Dedifferentiated amniotic fluid mesenchymal stem cell (primary cell): ENCODE measurements around the gene TMEM270.
A peak's percentile ranks its signal among the peaks of the same experiment; 100 is the strongest.
"Not testable (repeated sequence)": the region's sequence is repeated elsewhere in the genome, so short reads cannot be mapped to it uniquely, and the experiment has no call there.

Source experiments
- DNase-seq: peaks from one replicate; pipeline ENCODE4 v3.0.0-alpha.2; 2016; ENCODE audit errors: extremely low spot score

The TMEM270 gene

DNA sequence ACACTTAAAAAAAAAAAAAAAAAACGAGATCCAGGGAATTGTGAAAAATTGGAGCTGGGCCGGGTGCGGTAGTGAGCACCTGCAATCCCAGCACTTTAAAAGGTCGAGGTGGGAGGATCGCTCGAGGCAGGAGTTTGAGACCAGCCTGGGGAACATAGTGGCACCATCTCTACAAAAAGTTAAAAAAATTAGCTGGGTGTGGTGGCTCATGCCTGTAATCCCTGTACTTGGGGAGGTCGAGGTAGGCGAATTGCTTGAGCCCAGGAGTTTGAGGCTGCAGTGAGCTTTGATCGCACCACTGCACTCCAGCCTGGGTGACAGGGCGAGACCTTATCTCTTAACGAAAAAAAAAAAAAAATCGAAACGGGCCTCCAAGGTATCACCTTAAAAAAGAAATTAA, 28.2 kb upstream of the TMEM270 start:
- no peak for DNase-seq

DNA sequence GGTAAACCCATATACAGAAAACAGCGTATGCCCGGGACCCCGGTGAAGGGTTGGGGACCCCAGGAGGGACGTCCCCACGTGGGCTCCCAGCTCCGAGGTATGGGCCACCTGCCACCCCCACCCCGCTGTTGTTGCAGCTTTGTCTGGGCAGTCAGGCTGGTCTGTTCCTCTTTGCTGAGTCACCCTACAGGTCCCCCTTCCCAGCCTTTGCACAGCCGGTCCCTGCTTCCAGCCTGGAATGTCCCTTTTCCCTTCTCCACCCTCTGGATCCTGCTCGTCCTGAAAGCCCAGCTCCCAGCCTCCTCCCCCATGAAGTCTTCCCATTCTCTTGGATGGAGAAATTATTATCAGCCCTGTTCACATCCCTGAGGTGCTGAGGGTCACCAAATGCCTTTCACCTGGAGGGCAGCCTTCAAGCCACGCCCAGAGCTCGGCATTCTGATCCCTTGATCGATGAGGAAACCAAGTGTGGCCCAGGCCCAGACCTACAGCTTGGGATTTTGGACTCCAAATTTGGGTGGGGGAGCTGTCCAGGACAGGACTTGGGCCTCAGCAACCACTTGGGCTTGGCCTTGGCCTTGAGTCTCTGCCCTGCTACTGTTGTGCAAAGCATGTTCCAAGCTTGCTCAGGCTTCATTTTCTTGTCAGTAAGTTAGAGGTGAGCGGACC, 27.6 kb upstream of the TMEM270 start:
- no peak for DNase-seq

DNA sequence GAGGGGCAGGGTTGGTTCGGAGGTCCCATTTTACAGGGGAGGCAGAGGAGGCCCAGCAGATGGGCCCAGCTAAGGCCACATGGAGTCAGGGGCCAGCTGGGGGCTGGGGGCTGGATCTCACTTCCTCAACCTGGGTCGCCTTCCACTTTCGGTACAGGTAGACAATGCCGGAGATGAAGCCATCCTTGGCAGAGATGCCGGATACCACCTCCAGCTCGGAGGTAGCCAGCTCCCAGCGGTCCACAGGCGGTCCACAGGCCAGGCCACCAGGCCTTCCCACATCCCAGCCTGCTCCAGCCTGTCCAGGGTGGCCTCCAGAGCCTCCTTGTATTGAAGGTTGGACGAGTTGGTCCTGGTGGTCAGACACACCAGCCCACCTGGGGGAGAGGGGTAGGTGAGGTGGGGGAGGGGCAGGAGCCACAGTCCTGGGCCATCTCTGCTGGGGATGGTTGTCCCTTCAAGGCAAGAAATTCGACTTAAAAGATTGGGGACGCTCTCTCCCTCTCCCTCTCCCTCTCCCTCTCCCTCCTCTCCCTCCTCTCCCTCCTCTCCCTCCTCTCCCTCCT, 26.2 kb upstream of the TMEM270 start:
- DNase-seq, result no peak

DNA sequence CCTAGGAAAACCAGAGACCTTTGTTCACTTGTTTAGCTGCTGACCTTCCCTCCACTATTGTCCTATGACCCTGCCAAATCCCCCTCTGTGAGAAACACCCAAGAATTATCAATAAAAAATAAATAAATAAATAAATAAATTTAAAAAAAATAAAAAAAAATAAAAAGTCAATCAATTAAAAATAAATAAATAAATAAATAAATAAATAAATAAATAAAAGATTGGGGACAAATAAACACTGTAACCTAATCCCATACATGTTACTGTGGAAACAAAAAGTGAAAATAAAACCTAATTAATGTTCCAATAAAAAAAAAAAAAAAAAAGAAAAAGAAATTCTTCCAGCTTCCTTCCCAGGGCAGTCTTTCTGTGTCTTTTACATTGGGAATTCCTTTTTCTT, 23.8 kb upstream of the TMEM270 start:
- DNase-seq, result not testable (repeated sequence)

DNA sequence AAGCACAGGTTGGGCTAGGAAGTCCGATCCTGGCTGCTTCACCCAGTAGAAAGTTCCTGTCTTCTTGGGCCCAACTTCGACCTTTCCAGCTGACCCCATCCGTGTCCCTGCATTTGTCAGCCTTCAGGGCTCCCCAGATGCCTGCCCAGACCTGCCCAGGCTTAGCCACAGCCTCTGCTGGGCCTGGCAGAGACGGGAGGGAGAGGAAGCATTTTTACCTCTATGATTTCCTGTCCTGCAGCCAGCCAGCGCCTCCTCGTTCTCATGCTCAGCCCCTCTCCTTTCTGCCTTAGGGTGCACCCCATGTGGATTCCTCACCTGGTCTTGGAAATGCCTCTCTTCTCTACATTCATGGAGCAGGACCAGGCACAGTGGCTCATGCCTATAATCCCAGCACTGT, 22.3 kb upstream of the TMEM270 start:
- DNase-seq, result no peak

DNA sequence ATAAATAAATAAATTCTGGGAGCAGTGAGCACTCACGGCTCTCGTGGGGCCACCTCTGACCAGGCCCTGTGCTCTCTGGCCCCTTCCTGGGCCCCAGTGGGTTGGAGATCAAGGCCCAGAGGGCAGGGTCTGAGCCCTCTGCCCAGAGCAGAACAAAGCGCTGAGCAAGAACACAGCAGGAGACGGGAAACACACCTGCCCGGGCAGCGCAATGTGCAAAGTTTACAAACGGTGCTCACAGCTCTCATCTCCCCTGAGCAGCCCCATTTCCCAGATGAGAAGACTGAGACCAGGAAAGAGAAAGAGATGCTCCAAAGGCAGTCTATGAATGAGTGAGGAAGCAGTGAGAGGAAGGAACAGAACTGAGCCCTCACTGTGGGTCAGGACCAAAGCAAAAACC, 21.7 kb upstream of the TMEM270 start:
- DNase-seq, result no peak

DNA sequence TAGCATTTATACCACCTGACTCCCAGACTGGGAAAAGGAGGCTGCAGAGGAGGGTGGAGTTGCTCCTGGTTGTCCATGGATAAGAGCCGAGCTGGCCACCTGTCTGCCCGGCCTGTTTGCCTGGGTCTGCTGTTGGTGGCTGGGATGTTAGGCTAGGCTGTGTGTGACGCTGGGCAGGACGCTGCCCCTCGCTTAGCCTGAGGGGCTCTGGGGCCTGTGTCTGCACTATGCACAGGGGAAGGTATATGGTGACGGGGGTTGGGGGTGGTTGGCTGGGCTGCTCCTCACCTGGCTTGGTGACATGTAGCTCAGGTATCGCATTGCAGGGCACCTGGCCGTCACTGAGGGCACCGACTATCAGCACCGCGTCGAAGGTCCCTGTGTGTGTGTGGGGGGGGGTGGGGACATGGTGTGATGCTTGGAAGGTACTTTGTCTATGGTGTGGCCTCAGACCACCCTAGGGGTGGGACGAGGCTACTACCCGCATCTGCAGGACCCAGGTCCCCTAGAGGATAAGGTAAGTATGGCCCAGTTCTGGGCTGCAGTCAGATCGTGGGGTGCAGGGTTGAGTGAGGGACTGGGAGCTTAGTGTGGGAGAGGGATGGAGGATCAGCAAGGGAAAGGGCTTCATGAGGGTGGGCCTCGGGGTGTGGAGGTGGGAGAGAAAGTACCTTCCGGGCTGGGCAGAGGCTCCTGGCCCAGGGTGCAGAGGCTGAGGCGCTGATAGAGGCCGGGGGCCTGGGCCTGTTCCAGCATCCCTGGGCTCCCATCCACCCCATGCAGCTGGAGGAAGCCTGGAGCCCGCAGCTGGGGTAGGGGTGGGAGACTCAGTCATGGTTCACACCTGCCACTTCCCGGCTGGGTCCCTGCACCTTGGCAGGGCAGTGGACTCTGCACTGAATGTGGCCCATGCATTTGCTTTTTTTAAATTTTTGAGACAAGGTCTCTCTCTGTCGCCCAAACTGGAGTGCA, 20.9 kb upstream of the TMEM270 start:
- no peak for DNase-seq

DNA sequence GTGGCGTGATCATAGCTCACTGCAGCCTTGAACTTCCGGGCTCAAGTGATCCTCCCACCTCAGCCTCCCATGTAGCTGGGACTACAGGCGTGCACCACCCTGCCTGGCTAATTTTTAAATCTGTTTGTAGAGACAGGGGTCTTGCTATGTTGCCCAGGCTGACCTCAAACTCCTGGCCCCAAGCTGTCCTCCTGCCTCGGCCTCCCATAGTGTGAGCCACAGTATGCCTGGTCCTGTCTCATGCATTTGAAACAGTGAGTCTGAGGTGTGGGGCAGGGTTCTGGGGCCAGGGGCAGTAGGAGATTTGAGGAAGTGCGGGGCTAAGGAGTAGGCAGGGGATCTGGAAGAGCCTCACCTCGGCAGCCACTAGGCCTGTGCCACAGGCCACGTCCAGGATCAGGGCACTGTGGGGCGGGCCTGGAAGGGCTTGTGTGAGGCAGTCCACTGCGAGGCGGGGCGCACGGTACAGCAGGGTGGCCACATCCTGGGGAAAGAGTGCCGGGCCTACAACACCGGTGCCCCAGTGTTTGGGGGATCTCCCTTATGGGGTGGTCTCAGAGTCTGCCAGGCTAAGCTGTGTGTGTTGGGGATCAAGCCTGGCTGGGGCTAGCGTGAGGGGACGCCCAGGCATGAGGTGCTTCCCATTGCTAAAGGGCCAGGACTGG, 20.1 kb upstream of the TMEM270 start:
- DNase-seq, result no peak

DNA sequence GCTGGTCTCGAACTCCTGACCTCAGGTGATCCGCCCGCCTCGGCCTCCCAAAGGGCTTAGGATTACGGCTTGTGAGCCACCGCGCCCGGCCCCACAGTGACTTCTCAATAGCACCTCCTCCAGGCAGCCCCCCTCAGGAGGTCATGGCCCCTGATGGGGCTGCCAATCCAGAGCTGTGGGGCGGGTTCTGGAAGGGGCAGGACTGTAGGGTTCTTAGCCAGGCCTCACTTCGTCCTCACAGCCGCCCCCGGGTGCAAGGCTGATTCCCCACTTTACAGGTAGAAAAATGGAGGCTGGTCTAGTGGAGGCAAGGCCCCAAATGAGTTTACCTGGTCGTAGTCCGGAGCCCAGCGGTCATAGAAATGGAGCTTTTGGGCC, 19.3 kb upstream of the TMEM270 start:
- DNase-seq, result no peak

DNA sequence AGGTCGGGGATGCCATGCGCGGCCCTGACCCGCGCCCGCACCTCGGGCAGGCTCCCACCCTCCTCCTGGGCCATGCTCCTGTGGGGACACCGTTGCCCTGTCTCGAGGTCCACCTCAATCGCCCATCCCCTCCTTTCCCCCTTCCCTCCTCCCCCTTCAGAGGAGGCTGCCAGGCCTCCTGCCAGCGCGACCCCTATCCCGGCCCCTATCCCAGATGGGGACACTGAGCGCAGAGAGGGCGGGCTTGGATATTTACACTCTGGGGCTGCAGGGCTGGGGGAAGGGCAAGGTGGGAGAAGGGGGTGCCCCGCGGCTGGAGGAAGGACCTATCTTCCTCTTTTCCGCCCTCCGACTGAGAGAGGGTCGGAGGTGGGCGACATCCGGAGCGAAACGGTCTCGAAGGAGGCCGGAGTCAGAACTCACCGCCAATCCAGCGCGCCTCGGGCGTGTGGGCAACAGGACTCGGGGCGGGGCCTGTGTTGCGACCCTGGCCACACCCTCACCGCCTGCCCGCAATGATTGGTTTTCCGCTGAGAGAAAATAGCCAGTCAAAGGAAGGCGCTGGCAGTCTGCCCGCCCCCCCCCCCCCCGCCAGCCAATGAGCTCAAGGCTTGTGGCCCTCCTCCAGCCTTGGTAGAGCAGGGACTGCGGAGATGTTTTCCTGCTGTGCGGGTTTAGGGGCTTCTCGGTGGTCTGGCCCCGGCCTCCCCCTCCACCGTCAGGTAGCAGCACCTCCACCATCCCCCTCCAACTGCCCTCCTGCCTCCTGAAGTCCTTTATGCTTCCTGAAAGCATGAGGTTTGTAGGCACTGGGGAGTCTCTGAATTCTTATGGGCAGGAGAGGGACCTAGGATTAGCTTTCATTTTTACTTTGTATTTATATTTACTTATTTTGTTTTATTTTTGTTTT, 18.6 kb upstream of the TMEM270 start, which contains the start of gene METTL27:
TSS of gene METTL27 (minus strand) at position 450 of the 910 bp plus-strand sequence. CDS start at position 74, 376 bp downstream.
- DNase-seq, result peak; percentile 92

DNA sequence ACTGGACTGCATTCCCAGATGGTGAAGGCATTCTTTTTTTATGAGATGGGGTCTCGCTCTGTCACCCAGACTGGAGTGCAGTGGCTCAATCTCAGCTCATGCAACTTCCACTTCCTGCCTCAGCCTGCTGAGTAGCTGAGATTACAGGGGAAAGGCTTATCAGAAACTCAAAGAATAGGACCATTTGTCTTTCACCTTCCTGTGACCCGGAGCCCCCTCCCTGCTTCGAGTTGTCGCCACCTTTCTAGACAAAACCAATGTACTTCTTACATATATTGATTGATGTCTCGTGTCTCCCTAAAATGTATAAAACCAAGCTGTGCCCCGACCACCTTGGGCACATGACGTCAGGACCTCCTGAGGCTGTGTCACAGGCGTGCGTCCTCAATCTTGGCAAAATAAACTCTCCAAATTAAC, 16.8 kb upstream of the TMEM270 start:
- DNase-seq, result no peak

DNA sequence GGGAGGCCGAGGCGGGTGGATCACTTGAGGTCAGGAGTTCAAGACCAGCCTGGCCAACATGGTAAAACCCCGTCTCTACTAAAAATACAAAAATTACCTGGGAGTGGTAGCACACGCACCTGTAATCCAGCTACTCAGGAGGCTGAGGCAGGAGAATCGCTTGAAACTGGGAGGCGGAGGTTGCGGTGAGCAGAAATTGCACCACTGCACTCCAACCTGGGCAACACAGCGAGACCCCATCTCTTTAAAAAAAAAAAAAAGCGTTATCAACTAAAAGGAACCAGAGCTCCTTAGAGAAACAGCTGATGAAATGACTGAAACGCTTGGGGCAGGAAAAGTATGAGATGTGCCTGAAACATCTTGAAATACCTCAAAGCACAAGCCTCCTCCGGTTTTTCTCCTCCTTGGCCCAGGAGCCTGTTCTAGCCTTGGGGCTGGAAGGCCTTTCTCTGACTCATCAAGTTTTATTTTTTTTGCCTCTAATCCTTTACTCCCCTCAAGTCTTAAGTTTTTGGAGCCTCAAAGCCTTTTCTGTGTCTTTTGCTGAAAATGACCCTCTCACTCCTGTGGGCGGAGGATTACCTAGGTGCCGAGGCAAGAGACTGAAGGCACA, 16.0 kb upstream of the TMEM270 start:
- DNase-seq, result peak; percentile 74

DNA sequence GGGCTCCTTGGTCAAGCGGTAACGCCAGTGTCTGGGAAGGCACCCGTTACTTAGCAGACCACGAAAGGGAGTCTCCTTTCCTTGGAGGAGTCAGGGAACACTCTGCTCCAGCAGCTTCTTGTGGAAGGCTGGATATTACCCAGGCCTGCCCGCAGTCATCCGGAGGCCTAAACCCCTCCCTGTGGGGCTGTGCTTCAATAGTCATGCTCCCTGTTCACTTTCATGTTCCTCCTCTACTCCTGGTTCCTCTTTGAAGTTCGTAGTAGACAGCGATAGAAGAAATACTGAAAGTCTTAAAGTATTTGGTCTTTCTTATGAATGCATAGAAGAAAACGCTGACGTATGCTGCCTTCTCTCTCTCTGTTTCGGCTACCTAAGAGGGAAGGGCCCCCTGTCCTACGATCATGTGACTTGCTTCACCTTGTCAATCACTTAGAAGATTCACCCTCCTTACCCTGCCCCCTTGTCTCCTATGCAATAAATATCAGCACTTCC, 15.2 kb upstream of the TMEM270 start:
- not testable (repeated sequence) for DNase-seq

DNA sequence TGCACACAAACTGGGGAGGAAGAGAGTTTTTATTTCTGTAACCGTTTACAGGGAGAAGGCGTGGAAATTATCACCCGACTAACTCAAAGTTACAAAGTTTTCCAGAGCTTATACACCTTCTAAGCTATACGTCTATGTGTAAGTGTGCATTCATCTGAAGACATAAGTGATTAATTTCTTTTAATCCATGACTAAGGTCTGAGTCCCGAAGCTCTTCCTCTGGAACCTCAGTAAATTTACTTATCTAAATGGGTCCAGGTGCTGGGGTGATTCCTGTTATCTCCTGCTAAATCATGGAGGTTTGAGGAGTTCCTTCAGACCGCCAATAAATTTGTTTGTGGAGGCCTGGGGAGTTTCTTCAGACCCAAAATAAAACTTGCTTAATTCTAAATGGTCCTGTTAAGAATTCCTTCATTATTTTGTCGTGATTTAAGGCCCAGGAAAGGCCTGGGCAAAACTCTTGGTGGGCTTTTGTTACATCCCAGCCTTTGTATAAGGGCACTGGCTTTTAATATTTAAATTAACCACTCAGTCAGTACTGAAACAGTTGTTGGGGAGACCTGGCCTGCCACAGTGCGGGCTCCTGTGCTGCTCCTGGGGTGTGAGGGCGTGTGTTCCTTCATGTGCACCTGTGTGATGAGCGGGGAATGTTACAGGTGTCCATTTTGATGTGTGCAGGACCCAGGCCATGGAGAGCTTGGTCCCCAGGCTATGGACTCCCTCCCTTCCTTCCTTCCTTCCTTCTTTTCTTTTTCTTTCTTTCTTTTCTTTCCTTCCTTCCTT, 12.8 kb upstream of the TMEM270 start:
- no peak for DNase-seq

DNA sequence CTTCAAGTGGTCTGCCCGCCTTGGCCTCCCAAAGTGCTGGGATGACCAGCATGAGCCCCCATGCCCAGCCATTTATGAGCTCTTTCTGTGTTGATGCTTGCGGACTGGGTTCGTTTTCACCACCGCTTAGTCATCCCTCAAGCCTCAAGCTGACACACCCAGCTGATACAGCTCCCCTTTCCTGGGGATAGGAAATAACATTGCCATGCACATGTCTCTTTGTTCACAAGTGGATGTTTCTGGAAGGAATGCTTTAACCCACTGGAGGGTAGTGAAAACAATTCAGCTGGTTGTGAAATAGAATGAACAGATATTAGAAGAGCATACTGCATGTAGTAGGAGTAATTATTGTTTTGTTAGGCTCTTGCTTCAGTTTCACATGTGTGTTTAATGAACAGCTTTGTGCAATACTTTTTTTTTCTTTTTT, 10.2 kb upstream of the TMEM270 start:
- peak; percentile 94 for DNase-seq

DNA sequence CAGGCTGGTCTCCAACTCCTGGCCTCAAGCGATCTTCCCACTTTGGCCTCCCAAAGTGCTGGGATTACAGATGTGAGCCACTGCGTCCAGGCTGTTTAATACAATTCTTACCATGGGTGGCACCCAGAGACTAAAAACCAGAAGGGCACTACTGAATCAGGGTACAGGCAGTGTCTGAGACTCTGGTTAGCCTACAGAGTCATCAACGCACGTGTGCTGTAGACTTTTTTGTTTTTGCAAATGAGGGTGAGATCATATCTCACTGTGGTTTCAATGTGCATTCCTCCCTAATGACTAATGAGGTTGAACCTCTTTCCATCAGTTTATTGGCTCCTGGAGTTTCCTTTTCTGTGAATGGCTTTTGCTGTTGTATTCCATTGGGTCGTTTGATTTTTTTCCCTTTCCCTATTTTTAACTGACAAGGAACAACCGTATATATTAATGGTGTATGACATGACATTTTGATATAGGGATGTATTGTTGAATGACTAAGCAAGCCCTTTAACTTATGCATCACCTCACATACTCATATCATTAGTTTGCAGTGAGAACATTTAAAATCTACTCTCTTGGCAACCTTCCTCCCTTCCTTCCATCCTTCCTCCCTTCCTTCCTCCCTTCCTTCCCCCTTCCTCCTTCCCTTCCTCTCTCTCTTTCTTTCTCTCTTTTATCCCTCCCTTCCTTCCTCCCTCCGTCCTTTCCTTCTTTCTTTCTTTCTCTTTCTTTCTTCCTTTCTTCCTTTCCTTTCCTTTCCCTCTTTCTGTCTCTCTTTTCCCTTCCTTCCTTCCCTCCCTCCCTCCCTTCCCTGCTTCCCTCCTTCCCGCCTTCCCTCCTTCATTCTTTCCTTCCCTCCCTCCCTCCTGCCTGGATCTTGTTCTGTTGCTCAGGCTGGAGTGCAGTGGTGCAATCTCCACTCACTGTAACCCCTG, 9.3 kb upstream of the TMEM270 start:
- DNase-seq, result peak; percentile 90

DNA sequence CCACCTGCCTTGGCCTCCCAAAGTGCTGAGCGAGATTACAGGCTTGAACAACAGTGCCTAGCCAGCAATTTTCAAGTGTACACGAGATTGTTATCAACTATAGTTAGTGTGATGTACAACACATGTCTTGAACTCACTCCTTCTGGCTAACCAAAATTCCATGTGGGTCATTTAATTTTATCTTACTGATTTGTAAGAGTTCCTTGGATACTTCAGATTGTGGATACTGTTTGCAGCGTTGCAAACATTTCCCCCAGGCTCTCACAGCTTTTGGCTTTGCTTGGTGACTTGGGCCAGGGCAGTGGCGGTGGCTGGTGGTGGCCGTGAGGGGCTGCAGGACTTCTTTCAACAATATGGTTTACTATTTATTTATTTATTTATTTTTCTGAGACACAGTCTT, 8.5 kb upstream of the TMEM270 start:
- DNase-seq, result no peak

DNA sequence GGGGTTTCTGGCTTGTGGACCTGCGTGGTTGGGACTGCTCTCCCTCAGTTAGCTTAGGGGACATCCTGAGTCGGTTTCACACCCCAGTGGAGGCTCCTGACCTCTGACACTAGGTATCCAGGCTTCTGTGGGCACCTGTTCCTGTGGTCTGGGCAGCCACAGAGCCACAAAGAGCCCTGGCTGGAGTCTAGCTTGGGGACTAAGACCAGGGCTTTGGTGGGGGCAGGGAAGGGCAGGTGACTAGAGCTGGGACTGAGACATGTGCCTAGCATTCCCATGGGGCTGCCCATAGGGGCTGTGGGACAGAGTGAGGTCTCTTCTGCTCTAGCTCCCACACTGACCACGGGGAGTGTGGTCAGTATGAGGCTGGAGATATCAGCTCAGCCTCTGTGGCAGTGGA, 4.0 kb upstream of the TMEM270 start:
- DNase-seq, result no peak
